ENCODE results near the gene F11. TPM values are rescaled to one million over a fixed set of nuclear protein-coding genes. Genes with fewer than 3 reads are reported as not detected.
"Not testable (repeated sequence)": the region's sequence is repeated elsewhere in the genome, so short reads cannot be mapped to it uniquely, and the experiment has no call there.

The F11 gene
- total RNA-seq, 2 experiments from 2014 or later: not detected

DNA sequence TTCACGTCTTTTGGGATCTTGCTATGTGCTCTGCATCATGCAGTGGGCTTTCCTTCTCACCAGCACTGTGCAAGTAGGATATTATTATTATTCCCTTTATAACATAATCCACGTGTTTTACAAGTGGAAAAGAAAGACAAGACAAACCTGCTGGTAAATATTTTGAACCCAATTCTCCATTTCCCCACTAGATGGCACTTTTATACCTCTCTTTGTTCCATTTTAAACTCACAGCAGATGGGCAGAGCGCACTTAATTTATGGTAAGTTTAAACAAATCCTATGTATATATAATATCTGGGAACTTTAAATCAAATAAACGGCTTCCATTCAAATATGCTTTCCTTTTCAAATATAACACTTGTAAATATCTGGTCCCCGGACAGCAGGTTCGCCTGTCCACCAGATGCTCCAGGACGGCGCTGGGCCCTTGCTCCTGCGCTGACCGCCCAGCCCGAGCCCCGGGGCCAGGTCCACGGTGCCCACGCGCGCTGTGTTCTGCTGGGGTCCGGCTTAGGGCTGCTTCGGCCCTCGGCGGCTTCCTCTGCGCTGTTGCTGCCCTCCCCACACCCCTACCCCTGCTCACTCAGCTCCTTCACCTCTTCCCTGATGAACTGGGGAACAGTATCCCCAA lies 31.1 kb downstream of the F11 start:
- H3K4me1 Mint-ChIP-seq: no peaks in the 10 kb centered on the region
- no peaks in the 10 kb centered on the region for H3K9me3 Mint-ChIP-seq
- peaks cover 16% of the 10 kb centered on the region for H3K27me3 Mint-ChIP-seq
- ChIA-PET CTCF (interaction anchor here (1.2 kb wide), 1 partner anchor 11 kb away, joined by 5 read pairs; no protein-coding TSS in a partner anchor), POLR2A (no interaction called here)
- no peak overlapping the region for H3K27ac Mint-ChIP-seq
- H3K4me3 Mint-ChIP-seq: no peak overlapping the region
- H3K36me3 Mint-ChIP-seq (ENCODE audit: low read depth): no peaks in the 10 kb centered on the region
- DNase-seq: no peak

- Mint-ChIP-seq H3K4me1 (no peaks in the 10 kb centered on the region), H3K36me3 (ENCODE audit: low read depth) (no peaks in the 10 kb centered on the region), H3K9me3 (no peaks in the 10 kb centered on the region), H3K4me3 (no peak overlapping the region), H3K27ac (no peak overlapping the region), H3K27me3 (peaks cover 16% of the 10 kb centered on the region)
- DNase-seq: no peak
- ChIA-PET CTCF (interaction anchor here (1.3 kb wide), 1 partner anchor 287 kb away, joined by 4 read pairs; no protein-coding TSS in a partner anchor), POLR2A (no interaction called here)
Observed at GRCh38 chr4:186298031-186298647, 32.1 kb downstream of the F11 start.

- H3K4me3 Mint-ChIP-seq: no peak overlapping the region
- no peaks in the 10 kb centered on the region for H3K9me3 Mint-ChIP-seq
- CTCF ChIA-PET: no interaction called here
- H3K27me3 Mint-ChIP-seq: peaks cover 16% of the 10 kb centered on the region
- H3K36me3 Mint-ChIP-seq (ENCODE audit: low read depth): no peaks in the 10 kb centered on the region
- no peak overlapping the region for H3K27ac Mint-ChIP-seq
- no peaks in the 10 kb centered on the region for H3K4me1 Mint-ChIP-seq
- no peak for DNase-seq
- POLR2A ChIA-PET: no interaction called here
Observed at GRCh38 chr4:186299291-186299690, 33.3 kb downstream of the F11 start.

DNA sequence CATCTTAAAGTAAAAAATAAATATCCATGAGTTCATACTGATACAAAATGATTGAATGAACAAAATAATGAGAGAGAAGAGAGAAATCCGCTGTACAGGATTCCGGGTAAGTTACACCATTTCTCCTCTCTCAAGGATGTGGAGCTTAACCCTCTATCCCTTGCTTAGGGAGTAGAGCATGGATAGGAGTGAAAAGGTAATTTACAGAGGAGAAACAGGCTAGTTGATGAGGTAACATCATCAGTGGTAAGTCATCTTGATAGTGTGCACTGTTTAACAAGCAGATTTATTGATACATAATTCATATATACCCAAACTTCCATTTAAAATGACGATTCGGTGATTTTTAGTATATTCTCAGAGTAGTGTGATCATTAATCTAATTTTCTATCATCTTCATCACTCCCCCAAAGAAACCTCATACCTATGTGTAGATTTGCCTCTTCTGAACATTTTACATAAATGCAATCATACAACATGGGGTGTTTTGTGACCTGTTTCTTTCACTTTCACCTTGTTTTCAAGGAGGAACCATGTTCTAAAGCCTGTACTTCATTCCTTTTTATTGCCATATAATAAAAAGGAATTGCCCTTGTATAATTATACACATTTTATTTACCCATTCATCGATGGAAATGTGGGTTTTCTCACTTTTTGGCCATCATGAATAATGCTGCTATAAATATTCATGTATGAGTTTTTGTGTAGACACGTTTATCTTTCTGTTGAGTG lies 34.8 kb downstream of the F11 start:
- H3K27me3 Mint-ChIP-seq: peaks cover 16% of the 10 kb centered on the region
- CTCF ChIA-PET: no interaction called here
- H3K4me1 Mint-ChIP-seq: no peaks in the 10 kb centered on the region
- no peak overlapping the region for H3K4me3 Mint-ChIP-seq
- no peak for DNase-seq
- no peaks in the 10 kb centered on the region for H3K36me3 Mint-ChIP-seq (ENCODE audit: low read depth)
- H3K27ac Mint-ChIP-seq: no peak overlapping the region
- no peaks in the 10 kb centered on the region for H3K9me3 Mint-ChIP-seq
- POLR2A ChIA-PET: no interaction called here

DNA sequence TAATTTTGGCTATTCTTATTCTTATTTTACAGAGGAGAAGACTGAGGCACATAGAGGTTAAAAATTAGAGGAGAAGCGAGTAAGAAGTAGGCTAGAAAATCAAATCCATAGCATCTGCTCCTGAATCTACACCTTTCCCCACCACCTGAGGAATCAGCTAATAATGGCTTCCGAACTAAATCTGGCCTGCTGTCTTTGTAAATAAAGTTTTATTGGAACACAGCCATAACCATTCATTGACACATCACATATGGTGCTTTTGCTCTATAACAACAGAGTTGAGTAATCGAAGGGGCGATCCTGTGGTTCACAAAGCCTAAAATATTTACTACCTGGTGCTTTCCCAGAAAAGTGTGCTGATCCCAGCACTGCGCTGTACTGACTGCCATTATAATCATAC lies 38.2 kb downstream of the F11 start:
- POLR2A ChIA-PET: no interaction called here
- H3K4me3 Mint-ChIP-seq: no peak overlapping the region

GRCh38 chr4:186304866-186305505 lies 39.0 kb downstream of the F11 start:
- POLR2A ChIA-PET: no interaction called here
- H3K36me3 Mint-ChIP-seq (ENCODE audit: low read depth): no peaks in the 10 kb centered on the region
- H3K27me3 Mint-ChIP-seq: peaks cover 3% of the 10 kb centered on the region
- DNase-seq: no peak
- no peaks in the 10 kb centered on the region for H3K4me1 Mint-ChIP-seq
- CTCF ChIA-PET: interaction anchor here (1.3 kb wide), 1 partner anchor 289 kb away, joined by 4 read pairs; no protein-coding TSS in a partner anchor
- no peak overlapping the region for H3K4me3 Mint-ChIP-seq
- no peak overlapping the region for H3K27ac Mint-ChIP-seq
- no peaks in the 10 kb centered on the region for H3K9me3 Mint-ChIP-seq

More for the DNA sequence above, 38.2 kb downstream of the F11 start:
- DNase-seq: no peak
- no peak overlapping the region for H3K27ac Mint-ChIP-seq
- no peaks in the 10 kb centered on the region for H3K9me3 Mint-ChIP-seq
- CTCF ChIA-PET: interaction anchor here (1.3 kb wide), 1 partner anchor 289 kb away, joined by 4 read pairs; no protein-coding TSS in a partner anchor
- H3K4me1 Mint-ChIP-seq: no peaks in the 10 kb centered on the region
- H3K36me3 Mint-ChIP-seq (ENCODE audit: low read depth): no peaks in the 10 kb centered on the region
- peaks cover 6% of the 10 kb centered on the region for H3K27me3 Mint-ChIP-seq

DNA sequence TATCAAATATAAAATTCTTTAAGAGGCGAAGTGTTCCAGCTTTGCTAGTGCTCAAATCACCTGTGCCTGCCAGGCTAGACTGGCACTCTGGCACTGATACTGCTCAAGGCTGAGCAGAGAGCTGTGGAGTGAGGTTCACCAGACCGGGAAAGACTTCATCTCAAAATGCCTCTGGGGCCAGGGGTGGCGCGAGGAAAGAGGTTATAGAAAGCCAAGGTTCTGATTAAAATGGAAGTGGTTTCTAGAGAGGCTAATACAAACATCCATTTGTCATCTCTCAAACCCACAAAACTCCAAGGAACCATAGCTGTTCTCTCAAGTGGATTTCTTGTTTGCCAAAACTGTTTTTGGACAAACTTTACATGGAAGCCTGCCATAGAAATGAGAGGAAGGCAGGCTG lies 41.5 kb downstream of the F11 start:
- H3K27me3 Mint-ChIP-seq: no peaks in the 10 kb centered on the region
- no peak for DNase-seq
- H3K4me3 Mint-ChIP-seq: no peak overlapping the region
- no peaks in the 10 kb centered on the region for H3K36me3 Mint-ChIP-seq (ENCODE audit: low read depth)
- H3K4me1 Mint-ChIP-seq: no peaks in the 10 kb centered on the region
- H3K9me3 Mint-ChIP-seq: no peaks in the 10 kb centered on the region
- H3K27ac Mint-ChIP-seq: no peak overlapping the region
- ChIA-PET POLR2A (no interaction called here), CTCF (interaction anchor here (1.1 kb wide), 1 partner anchor 11 kb away, joined by 5 read pairs; no protein-coding TSS in a partner anchor)

GRCh38 chr4:186307916-186308315 lies 41.9 kb downstream of the F11 start:
- no peaks in the 10 kb centered on the region for H3K4me1 Mint-ChIP-seq
- no peaks in the 10 kb centered on the region for H3K27me3 Mint-ChIP-seq
- no peak overlapping the region for H3K27ac Mint-ChIP-seq
- DNase-seq: no peak
- ChIA-PET CTCF (interaction anchor here (1.1 kb wide), 1 partner anchor 12 kb away, joined by 5 read pairs; no protein-coding TSS in a partner anchor), POLR2A (no interaction called here)
- H3K9me3 Mint-ChIP-seq: no peaks in the 10 kb centered on the region
- no peak overlapping the region for H3K4me3 Mint-ChIP-seq
- H3K36me3 Mint-ChIP-seq (ENCODE audit: low read depth): no peaks in the 10 kb centered on the region

DNA sequence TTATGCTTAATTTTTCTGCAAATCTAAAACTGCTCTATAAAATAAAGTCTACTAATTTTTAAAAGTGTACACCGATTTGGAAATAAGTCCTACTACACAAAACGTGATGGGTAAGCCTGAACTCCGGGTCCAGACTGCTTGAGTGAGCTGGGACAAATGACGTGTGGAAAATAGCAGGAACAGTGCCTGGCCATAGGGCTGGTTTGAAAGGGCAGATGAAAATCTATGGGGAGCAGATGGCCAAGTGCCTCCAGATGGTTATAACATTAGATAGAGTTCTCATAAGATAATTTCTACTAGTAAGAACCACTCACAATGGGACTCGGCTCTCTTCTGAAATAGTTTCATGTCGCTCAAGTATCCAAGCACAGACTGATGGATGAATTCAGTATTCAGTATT lies 52.5 kb downstream of the F11 start:
- Mint-ChIP-seq H3K4me1 (no peaks in the 10 kb centered on the region), H3K4me3 (no peak overlapping the region), H3K9me3 (no peaks in the 10 kb centered on the region), H3K27ac (no peak overlapping the region), H3K36me3 (ENCODE audit: low read depth) (no peaks in the 10 kb centered on the region), H3K27me3 (no peaks in the 10 kb centered on the region)
- DNase-seq: no peak
- ChIA-PET POLR2A (no interaction called here), CTCF (no interaction called here)

GRCh38 chr4:186324660-186325059 lies 58.7 kb downstream of the F11 start:
- H3K27me3 Mint-ChIP-seq; CTCF ChIA-PET; POLR2A ChIA-PET; H3K4me1 Mint-ChIP-seq; H3K36me3 Mint-ChIP-seq (ENCODE audit: low read depth); DNase-seq; H3K27ac Mint-ChIP-seq; H3K9me3 Mint-ChIP-seq; H3K4me3 Mint-ChIP-seq: not testable (repeated sequence)

DNA sequence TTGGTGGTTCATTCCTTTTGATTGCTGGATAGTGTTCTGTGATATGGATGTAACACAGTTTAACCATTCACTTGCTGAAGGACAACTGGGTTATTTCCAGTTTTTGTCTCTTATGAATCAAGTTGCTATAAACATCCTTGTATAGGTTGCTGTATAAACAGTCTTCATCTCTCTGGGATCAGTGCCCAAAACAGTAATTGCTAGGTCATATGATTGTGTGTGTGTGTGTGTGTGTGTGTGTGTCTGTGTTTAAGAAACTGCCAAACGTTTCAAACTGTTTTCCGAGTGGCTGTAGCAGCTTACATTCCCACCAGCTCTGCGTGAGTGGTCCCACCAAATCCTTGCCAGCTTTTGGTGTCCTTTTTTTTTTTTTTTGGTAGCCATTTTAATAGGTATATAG lies 60.4 kb downstream of the F11 start:
- no peaks in the 10 kb centered on the region for H3K27me3 Mint-ChIP-seq
- no peak for DNase-seq
- CTCF ChIA-PET: no interaction called here
- H3K36me3 Mint-ChIP-seq (ENCODE audit: low read depth): no peaks in the 10 kb centered on the region
- H3K27ac Mint-ChIP-seq: no peak overlapping the region
- H3K4me3 Mint-ChIP-seq: no peak overlapping the region
- POLR2A ChIA-PET: interaction anchor here (0.6 kb wide), 1 partner anchor 259 kb away, joined by 3 read pairs; no protein-coding TSS in a partner anchor
- H3K4me1 Mint-ChIP-seq: no peaks in the 10 kb centered on the region
- no peaks in the 10 kb centered on the region for H3K9me3 Mint-ChIP-seq

DNA sequence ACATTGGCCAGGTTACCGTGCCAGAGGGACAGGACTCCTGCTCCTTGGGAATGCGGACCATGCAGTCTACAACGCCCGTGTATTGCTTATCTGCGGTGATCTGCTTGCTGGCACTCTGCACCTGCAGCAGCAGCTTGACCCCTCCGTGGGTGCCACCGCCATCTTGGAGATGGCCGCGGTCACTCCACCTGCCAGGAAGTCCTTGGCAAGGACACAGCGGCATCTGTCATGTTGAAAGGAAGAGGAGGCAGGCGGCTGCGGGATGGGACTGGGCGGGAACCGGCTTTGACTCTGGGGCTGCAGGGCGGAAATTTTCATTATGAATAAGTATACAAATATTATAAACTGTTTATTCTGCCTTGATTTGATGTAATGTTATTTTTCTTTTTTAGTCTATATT lies 63.4 kb downstream of the F11 start:
- Mint-ChIP-seq H3K36me3 (ENCODE audit: low read depth) (no peaks in the 10 kb centered on the region), H3K27me3 (no peaks in the 10 kb centered on the region), H3K4me3 (no peak overlapping the region), H3K27ac (no peak overlapping the region), H3K4me1 (no peaks in the 10 kb centered on the region), H3K9me3 (peaks cover 6% of the 10 kb centered on the region)
- ChIA-PET CTCF (no interaction called here), POLR2A (no interaction called here)
- no peak for DNase-seq

- DNase-seq: no peak
- H3K4me3 Mint-ChIP-seq: no peak overlapping the region
- no peaks in the 10 kb centered on the region for H3K27me3 Mint-ChIP-seq
- ChIA-PET CTCF (no interaction called here), POLR2A (no interaction called here)
- H3K4me1 Mint-ChIP-seq: no peaks in the 10 kb centered on the region
- H3K27ac Mint-ChIP-seq: no peak overlapping the region
- H3K9me3 Mint-ChIP-seq: peaks cover 6% of the 10 kb centered on the region
- no peaks in the 10 kb centered on the region for H3K36me3 Mint-ChIP-seq (ENCODE audit: low read depth)
Observed at GRCh38 chr4:186330368-186330767, 64.4 kb downstream of the F11 start.

All from activated CD4-positive, alpha-beta T cell treated with anti-CD3 and anti-CD28 coated beads, Interleukin-2, amount 10 ng/mL, durations not matched to agents 7 days and 5 days (primary cell).